Measurements from ENCODE around the gene TUBB3. TPM values are rescaled to one million over a fixed set of nuclear protein-coding genes. Genes with fewer than 3 reads are reported as not detected.

Gene TUBB3
- total and polyA plus RNA-seq, 9 of the 15 experiments (the other 6 are each of a cell fraction or from before 2014, with no cell fraction given): 0.18 to 12.5 (median 5.0) TPM

DNA sequence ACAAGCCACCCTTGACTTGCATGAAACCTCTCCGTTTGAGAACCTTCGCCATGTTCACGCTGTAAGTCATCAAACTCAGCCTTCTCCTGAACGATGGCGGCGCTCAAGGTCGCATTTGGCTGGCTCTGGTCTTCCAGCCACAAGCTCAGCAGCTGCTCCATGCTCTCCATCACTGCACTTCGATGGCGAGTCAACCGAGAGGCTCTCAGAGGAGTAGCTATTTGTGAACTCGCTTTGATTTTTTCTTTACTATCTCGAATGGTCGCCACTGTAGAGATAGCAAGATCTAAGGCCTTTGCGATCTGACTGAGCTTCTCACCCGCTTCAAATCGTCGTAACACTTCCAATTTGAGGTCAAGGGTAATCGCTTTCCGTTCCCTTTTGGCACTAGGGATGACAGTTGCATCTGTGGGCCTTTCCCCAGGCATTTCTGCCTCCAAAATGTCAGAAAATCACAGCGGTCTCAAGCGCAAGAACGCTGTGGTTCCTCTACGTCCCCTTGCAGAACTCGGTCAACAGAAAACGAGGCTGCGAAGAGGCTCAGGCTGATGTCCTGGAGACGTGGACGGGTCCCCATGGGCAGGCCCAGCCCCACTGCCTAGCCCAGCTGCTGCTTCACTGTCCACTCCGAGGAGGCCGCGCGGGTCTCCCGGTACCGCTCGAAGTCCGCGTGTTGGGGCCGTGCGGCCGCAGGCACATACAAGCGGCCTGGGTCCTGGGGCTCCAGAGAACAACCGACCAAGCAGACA lies 48.5 kb downstream of the TUBB3 start:
- H3K9me1 ChIP-seq (ENCODE audit: control insufficient read depth, insufficient read depth, low read length): no peaks in the 10 kb centered on the region
- H3K79me2 ChIP-seq (ENCODE audit: control insufficient read depth, insufficient read depth, low read length): peaks cover 70% of the 10 kb centered on the region
- peak overlapping the region; percentile 99 for H3K27ac ChIP-seq (ENCODE audit: extremely low read depth, low read depth, low read length)
- 2% methylated on average over 41 of the region's 42 CpGs for WGBS (ENCODE audit: insufficient coverage, low coverage, missing lambda C conversion rate)
- peak overlapping the region; percentile 94 for H3K4me2 ChIP-seq (ENCODE audit: insufficient read depth, low read length)
- DNase-seq (ENCODE audit: extremely low read depth in 1 of 4, low spot score in 3 of 4) (peak in 2 of 4 experiments; percentile 44 to 60), ATAC-seq (peak; percentile 62), FAIRE-seq (peak; percentile 42)
- H3K9ac ChIP-seq (ENCODE audit: insufficient read depth in 1 of 2, low read depth in 2 of 2, low read length in 2 of 2): peak overlapping the region; percentile 95 to 99
- H3K27me3 ChIP-seq (ENCODE audit: control insufficient read depth in 2 of 2, insufficient read depth in 2 of 2, low read length in 2 of 2): no peaks in the 10 kb centered on the region
- peaks cover 8% of the 10 kb centered on the region; the same call in 1 of the 2 replicates for H4K20me1 ChIP-seq (replicated peaks; ENCODE audit: control insufficient read depth, insufficient read depth, low read length)
- POLR2A ChIA-PET: interaction anchor here (0.6 to 2.5 kb wide), 7 partner anchors 10 to 77 kb away, joined by 3 to 17 read pairs (median 3); no protein-coding TSS in a partner anchor
- in situ Hi-C loops (cut with MboI) (no loop called here), intact Hi-C loops (cut with micrococcal nuclease) (loop anchor here (10.0 kb wide), 1 partner anchor 47 kb away; the partner anchor contains the start of gene TUBB3)
- H3K4me1 ChIP-seq (replicated peaks in 1 of 2; ENCODE audit: control insufficient read depth in 2 of 2, insufficient read depth in 2 of 2, low read length in 2 of 2): peaks cover 23 to 30% of the 10 kb centered on the region in 2 experiments; a peak in 4 of 5 replicates
- H3K4me3 ChIP-seq: peak overlapping the region; percentile 93
- TSS peak; percentile 82 for BruUV-seq (replicated peaks)
- peak overlapping the region; percentile 98 for H2AFZ ChIP-seq (ENCODE audit: low read depth, low read length)
- H3K9me3 ChIP-seq (replicated peaks; ENCODE audit: control insufficient read depth, insufficient read depth, low read depth, low read length): no peaks in the 10 kb centered on the region
- peaks cover 41% of the 10 kb centered on the region; the same call in 2 of the 3 replicates for H3K36me3 ChIP-seq (ENCODE audit: control insufficient read depth, insufficient read depth, low read length)
- CTCF ChIA-PET (ENCODE audit: low intra/inter-chr PET ratio): no interaction called here
- TF ChIP-seq ZNF76 (CRISPR knock-in tag; IDR thresholded peaks at IDR 0.05; ENCODE audit: borderline replicate concordance) (0 out of 2 replicates have a peak, but pooled peaks have one; percentile 22), DIDO1 (tag; IDR thresholded peaks at IDR 0.05; ENCODE audit: low read depth) (no peak), MTA3 (IDR thresholded peaks at IDR 0.05; ENCODE audit: borderline replicate concordance) (0 out of 2 replicates have a peak, but pooled peaks have one; percentile 14), PHF20 (IDR thresholded peaks at IDR 0.05; ENCODE audit: partially characterized antibody) (peak; percentile 51)
- TF ChIP-seq, protein P1, sequence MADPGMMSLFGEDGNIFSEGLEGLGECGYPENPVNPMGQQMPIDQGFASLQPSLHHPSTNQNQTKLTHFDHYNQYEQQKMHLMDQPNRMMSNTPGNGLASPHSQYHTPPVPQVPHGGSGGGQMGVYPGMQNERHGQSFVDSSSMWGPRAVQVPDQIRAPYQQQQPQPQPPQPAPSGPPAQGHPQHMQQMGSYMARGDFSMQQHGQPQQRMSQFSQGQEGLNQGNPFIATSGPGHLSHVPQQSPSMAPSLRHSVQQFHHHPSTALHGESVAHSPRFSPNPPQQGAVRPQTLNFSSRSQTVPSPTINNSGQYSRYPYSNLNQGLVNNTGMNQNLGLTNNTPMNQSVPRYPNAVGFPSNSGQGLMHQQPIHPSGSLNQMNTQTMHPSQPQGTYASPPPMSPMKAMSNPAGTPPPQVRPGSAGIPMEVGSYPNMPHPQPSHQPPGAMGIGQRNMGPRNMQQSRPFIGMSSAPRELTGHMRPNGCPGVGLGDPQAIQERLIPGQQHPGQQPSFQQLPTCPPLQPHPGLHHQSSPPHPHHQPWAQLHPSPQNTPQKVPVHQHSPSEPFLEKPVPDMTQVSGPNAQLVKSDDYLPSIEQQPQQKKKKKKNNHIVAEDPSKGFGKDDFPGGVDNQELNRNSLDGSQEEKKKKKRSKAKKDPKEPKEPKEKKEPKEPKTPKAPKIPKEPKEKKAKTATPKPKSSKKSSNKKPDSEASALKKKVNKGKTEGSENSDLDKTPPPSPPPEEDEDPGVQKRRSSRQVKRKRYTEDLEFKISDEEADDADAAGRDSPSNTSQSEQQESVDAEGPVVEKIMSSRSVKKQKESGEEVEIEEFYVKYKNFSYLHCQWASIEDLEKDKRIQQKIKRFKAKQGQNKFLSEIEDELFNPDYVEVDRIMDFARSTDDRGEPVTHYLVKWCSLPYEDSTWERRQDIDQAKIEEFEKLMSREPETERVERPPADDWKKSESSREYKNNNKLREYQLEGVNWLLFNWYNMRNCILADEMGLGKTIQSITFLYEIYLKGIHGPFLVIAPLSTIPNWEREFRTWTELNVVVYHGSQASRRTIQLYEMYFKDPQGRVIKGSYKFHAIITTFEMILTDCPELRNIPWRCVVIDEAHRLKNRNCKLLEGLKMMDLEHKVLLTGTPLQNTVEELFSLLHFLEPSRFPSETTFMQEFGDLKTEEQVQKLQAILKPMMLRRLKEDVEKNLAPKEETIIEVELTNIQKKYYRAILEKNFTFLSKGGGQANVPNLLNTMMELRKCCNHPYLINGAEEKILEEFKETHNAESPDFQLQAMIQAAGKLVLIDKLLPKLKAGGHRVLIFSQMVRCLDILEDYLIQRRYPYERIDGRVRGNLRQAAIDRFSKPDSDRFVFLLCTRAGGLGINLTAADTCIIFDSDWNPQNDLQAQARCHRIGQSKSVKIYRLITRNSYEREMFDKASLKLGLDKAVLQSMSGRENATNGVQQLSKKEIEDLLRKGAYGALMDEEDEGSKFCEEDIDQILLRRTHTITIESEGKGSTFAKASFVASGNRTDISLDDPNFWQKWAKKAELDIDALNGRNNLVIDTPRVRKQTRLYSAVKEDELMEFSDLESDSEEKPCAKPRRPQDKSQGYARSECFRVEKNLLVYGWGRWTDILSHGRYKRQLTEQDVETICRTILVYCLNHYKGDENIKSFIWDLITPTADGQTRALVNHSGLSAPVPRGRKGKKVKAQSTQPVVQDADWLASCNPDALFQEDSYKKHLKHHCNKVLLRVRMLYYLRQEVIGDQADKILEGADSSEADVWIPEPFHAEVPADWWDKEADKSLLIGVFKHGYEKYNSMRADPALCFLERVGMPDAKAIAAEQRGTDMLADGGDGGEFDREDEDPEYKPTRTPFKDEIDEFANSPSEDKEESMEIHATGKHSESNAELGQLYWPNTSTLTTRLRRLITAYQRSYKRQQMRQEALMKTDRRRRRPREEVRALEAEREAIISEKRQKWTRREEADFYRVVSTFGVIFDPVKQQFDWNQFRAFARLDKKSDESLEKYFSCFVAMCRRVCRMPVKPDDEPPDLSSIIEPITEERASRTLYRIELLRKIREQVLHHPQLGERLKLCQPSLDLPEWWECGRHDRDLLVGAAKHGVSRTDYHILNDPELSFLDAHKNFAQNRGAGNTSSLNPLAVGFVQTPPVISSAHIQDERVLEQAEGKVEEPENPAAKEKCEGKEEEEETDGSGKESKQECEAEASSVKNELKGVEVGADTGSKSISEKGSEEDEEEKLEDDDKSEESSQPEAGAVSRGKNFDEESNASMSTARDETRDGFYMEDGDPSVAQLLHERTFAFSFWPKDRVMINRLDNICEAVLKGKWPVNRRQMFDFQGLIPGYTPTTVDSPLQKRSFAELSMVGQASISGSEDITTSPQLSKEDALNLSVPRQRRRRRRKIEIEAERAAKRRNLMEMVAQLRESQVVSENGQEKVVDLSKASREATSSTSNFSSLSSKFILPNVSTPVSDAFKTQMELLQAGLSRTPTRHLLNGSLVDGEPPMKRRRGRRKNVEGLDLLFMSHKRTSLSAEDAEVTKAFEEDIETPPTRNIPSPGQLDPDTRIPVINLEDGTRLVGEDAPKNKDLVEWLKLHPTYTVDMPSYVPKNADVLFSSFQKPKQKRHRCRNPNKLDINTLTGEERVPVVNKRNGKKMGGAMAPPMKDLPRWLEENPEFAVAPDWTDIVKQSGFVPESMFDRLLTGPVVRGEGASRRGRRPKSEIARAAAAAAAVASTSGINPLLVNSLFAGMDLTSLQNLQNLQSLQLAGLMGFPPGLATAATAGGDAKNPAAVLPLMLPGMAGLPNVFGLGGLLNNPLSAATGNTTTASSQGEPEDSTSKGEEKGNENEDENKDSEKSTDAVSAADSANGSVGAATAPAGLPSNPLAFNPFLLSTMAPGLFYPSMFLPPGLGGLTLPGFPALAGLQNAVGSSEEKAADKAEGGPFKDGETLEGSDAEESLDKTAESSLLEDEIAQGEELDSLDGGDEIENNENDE (IDR thresholded peaks at IDR 0.05; ENCODE audit: low read depth, low read length): no peak
- TF ChIP-seq, protein P2, sequence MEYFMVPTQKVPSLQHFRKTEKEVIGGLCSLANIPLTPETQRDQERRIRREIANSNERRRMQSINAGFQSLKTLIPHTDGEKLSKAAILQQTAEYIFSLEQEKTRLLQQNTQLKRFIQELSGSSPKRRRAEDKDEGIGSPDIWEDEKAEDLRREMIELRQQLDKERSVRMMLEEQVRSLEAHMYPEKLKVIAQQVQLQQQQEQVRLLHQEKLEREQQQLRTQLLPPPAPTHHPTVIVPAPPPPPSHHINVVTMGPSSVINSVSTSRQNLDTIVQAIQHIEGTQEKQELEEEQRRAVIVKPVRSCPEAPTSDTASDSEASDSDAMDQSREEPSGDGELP (CRISPR knock-in tag; IDR thresholded peaks at IDR 0.05; ENCODE audit: borderline replicate concordance): no peak

All from K562 (cell line).